Stimulated activated CD8-positive, alpha-beta memory T cell treated with anti-CD3 and anti-CD28 coated beads, Interleukin-7, amount 100 ng/mL, for 1 hour (primary cell): ENCODE results near the gene RITA1.

Experiments
- DNase-seq, 2 donors: peaks; one replicate each; pipeline ENCODE4 v3.0.0-alpha.2; 2020; ENCODE audit warnings: low read depth in 2 of 2

The RITA1 gene

GRCh38 chr12:113154351-113154973, 31.1 kb upstream of the RITA1 start:
- no peak for DNase-seq

DNA sequence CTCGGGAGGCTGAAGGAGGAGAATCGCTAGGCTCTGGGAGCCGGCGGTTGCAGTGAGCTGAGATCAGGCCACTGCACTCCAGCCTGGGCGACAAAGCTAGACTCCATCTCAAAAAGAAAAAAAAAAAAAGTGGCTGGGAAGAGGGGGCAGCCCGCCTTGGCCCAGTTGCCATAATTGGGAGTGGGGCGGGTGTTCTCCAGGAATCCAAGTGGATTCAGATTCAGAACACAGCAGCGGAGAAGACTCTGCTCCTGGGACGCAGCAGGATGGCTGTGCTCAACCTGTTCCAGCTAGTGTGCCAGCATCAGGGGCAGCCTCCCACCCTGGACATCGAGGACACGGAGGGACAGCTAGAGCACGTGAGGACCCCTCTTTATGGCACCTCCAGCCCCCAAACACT, 30.5 kb upstream of the RITA1 start:
- no peak for DNase-seq

DNA sequence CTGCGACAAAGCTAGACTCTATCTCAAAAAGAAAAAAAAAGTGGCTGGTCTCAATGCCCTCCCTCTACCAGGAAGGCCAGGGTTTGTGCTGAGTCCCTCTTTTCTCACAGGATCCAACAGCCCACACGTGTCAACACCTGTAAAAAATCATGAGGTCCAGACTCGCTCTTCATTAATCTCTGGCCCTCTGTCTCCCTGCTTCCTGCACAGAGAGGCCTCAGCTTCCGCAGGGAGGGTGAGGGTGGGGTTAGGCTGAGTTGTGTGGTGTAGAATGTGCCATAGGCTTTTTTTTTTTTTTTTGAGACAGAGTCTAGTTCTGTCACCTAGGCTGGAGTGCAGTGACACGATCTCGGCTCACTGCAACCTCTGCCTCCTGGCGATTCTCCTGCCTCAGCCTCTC, 29.9 kb upstream of the RITA1 start:
- DNase-seq = no peak

- DNase-seq = no peak
These were observed 28.2 kb upstream of the RITA1 start for GRCh38 chr12:113157218-113157859.

GRCh38 chr12:113158439-113159203, 26.9 kb upstream of the RITA1 start:
- no peak for DNase-seq

GRCh38 chr12:113159937-113160336, 25.6 kb upstream of the RITA1 start:
- no peak for DNase-seq

DNA sequence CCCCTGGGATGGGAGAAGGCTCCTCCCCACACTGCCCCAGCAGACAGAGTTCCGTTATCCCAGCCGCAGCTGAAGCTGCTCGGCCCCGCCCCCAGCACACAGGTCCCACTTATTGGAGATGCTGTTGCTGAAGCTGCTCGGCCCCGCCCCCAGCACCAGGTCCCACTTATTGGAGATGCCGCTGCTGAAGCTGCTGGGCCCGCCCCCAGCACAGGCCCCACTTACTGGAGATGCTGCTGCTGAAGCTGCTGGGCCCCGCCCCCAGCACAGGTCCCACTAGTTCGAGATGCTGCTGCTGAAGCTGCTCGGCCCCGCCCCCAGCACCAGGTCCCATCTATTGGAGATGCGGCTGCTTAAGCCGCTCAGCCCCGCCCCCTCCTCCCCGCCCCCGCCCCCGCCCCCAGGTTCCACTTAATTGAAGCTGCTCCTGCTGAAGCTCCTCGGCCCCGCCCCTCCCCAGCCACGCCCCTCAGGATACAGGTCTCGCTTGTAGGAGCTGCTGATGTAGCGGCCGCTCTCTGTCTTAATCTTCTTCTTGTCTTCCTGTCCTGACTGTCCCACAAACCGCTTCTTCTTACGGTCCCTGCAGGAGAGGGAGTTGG, 24.0 kb upstream of the RITA1 start:
- DNase-seq = no peak

DNA sequence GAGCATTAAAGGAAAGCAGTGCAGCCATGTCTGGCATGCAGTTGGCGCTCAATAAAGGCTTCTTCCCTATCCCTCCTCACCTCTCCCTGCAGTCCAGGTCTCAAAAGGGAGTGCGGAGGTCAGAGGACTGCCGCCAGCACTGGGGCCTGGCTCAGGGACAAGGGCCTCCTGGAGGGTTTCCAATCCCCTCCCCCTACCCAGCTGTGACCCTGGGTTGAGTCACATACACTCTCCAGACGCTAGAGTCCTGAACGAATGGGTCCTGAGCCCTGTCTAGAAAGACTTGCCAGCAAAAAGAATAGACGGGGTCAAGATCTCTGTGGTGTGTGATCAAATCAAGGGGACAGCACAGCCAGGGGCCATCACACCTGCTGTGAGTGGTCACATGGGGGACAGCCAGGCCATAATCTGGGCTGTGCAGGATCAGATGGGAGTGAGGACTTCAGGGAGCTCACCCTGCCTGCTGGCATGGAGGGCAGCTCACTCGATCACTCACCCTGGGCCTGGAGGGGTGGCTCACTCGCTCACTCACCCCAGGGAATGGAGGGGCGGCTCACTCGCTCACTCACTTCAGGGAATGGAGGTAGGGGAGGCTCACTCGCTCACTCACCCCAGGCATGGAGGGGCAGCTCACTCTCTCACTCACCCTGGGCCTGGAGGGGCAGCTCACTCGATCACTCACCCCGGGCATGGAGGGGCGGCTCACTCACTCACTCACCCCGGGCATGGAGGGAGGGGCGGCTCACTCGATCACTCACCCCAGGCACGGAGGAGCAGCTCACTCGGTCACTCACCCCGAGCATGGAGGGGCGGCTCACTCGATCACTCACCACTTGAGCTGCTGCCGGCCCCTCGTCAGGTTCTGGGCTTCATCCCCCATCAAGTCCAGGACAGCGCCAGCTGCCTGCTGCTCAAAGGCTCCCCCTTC, 23.2 kb upstream of the RITA1 start:
- no peak for DNase-seq

- DNase-seq = no peak
These were observed 22.5 kb upstream of the RITA1 start for GRCh38 chr12:113163030-113163360.

DNA sequence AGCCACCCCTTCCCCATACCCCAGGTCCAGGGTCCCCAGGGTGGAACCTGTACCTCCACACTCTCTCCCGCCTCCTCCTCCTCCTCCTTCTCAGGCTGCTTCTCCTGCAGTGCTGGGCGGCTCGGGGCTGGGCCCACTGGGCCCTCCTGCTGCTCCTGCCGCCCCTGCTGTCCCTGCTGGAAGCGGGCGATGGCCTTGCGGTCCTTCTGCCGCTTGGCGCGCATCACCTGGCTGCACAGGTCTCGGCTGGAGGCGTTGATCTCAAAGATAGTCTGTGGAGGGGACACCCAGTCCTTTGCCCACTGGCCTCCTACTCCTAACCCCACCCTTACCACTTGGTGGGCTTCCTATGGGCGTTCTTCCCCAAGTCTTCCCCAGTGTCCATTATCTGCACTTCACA, 21.5 kb upstream of the RITA1 start:
- DNase-seq = no peak

DNA sequence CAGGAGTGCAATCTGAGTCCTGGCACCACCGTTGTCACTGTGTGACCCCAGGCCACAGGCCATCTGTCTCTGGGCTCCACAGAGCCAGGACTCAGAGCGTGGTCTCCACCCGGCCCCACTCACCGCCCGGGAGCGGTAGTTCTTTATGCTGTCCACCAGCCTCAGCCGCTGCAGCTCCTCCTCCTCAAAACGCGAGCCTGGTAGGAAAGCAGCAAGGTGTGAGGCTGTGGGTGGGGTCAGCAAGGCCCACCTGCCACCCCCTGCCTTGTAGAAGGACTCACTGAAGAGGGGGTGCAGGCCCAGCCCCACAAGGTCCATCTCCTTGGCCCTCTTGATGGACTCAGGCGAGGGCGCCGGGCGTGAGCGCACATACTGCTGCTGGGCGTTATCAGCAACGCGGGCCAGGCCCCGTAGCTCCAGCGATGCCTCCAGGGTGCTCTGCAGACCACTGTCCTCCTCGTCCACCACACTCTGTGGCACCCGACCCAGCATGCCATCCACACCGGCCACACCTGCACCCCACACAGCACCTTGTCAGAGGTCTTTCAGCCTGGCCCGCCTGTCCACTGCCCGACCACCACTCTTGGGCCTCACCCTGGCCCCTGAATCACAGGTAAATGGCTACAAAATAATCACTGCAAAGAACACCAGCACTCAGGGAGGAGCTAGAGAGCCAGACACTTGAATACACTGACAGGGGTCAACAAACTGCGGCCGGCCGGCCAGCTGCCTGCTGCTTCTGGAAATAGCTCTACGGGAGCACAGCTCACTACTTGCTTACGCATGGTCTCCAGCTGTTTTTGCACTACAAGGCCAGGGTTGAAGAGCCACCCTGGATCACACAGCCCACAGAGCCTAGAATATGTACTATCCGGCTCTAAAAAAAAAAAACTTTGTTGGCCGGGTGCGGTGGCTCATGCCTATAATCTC, 19.7 kb upstream of the RITA1 start:
- no peak for DNase-seq

GRCh38 chr12:113167868-113168267, 17.7 kb upstream of the RITA1 start:
- no peak for DNase-seq

- DNase-seq = no peak
These were observed 15.8 kb upstream of the RITA1 start for GRCh38 chr12:113169697-113170096.

- no peak for DNase-seq
These were observed 15.1 kb upstream of the RITA1 start for GRCh38 chr12:113170457-113170856.

- no peak for DNase-seq
These were observed 14.6 kb upstream of the RITA1 start for GRCh38 chr12:113170926-113171325.

DNA sequence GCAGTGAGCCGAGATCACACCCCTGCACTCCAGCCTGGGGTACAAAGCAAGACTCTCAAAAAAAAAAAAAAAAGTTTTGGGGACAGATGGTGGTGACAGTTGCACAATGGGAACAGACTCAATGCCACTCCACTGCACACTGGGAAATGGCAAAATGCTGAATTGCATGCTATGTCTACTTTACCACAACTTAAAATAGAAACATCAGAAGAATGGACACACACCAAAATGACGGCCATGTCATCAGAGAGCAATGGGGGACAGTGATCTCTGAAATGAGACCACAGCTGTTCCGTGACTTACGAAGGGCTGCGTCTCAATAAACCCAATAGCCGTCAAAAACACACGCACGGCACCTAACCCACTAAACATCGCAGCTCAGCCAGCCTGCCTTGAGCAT, 14.0 kb upstream of the RITA1 start:
- DNase-seq = no peak

DNA sequence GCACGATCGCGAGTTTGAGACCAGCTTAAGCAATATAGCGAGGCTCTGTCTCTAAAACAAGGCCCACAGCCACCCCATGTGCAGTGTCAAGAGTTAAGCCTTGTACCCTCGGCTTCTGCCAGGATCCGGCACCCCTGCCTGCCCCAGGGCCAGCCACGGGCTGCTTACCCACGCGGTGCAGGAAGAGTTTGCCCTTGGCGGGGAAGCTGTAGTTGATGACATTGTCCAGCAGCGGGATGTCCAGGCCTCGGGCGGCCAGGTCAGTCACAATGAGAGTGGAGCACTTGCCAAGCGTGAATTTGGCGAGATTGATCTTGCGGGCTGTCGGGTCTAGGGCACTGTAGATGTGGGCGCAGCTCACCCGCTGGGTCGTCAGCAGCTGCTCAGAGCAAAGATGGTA, 13.3 kb upstream of the RITA1 start:
- DNase-seq = no peak

DNA sequence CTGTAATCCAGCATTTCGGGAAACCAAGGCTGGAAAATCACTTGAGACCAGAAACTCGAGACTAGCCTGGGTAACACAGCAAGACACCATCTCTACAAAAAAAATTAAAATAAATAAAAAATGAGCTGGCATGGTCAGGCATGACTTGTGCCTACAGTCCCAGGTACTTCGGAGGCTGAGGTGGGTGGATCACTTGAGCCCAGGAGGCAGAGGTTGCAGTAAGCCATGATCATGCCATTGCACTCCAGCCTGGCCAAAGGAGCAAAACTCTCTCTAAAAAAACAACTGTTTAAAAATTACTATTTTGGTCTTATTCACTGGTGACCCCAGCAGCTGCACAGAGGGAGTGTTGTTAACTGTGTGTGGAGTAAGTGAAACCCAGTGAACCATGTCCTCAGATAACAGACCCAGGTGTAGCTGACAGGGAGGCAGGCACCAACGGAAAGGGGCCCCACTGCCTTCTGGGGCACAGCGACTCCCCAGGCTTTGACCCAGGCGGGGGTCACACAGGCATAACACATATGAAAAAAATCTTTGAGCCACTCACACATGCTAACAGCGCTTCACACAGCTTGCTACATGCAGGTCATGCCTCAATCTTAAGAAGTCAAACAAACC, 12.3 kb upstream of the RITA1 start:
- DNase-seq = no peak

DNA sequence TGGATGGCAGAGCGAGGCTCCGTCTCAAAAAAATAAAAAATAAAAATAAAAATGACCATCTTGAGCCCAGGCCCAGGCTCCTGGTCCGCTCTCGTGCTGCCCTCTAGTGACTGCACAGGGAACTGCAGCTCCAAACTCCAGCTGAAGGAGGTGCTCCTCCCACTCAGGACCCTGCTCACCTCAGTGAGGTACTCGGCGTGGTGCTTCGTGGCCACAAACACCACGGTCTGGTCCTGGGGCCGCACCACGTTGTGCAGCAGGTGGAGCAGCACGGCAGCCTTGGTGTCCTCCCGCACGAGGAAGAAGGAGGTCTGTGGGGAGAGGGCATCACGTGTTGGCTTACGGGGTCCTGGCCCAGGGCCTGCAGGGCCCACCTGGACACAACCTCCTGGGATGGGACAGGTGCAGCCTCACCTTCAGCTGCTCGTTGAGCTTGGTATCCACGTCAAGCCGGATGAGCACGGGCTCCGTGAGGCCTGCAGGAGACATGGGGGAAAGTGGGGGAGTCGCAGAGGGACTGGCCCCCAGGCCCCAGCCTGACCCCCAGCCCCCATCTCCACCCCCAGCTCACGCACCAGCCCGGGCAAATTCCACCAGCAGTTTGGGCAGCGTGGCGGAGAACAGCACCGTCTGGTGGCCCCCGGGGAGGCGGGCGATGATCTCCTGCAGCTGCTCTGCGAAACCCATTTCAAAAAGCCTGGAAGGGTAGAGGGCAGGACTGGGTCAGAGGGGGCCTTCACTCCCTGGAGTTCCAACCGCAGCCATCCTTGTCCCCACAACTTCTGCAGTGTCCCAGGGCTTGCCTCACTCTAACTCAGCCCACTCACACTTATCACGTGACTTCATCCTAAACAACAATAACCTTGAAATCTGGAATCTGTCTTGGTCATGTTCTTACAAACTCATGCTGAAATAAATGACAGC, 10.8 kb upstream of the RITA1 start:
- peak; percentile 52 to 71 for DNase-seq
